Endodermal cell (in vitro differentiated cells): ENCODE results near the gene KLF7. TPM values are rescaled to one million over a fixed set of nuclear protein-coding genes. Genes with fewer than 3 reads are reported as not detected.
A peak's percentile ranks its signal among the peaks of the same experiment; 100 is the strongest.

Source experiments
- DNase-seq: peaks from one replicate; pipeline ENCODE4 v3.0.0-alpha.2; 2017
- H3K27ac ChIP-seq: 2 replicates; pipeline ENCODE4 v1.5.1; 2013; ENCODE audit warnings: mild to moderate bottlenecking, low read depth, low read length, moderate library complexity
- H3K27me3 ChIP-seq: 2 replicates; pipeline ENCODE4 v1.6.1; 2013; ENCODE audit warnings: mild to moderate bottlenecking, low read length, moderate library complexity; ENCODE audit not compliant: insufficient read depth, control insufficient read depth, poor library complexity, severe bottlenecking
- H3K36me3 ChIP-seq: 2 replicates; pipeline ENCODE4 v1.7.0; 2013; ENCODE audit warnings: mild to moderate bottlenecking, low read length, moderate library complexity; ENCODE audit not compliant: control insufficient read depth, insufficient read depth
- H3K4me1 ChIP-seq: one replicate; pipeline ENCODE4 v1.7.0; 2013; ENCODE audit warnings: low read length; ENCODE audit not compliant: control insufficient read depth, insufficient read depth
- H3K4me3 ChIP-seq: 2 replicates; pipeline ENCODE4 v1.5.1; 2013; ENCODE audit warnings: mild to moderate bottlenecking, low read length, moderate library complexity
- H3K9ac ChIP-seq: 2 replicates; pipeline ENCODE4 v1.6.1; 2013; ENCODE audit warnings: mild to moderate bottlenecking, low read length, moderate library complexity; ENCODE audit not compliant: poor library complexity, severe bottlenecking; ENCODE audit errors: extremely low read depth
- H3K9me3 ChIP-seq: 2 replicates; pipeline ENCODE4 v1.6.1; 2013; ENCODE audit warnings: mild to moderate bottlenecking, low read length, moderate library complexity; ENCODE audit not compliant: control insufficient read depth
- H3K27ac Mint-ChIP-seq: 2 replicates; pipeline ENCODE4 v1.8.0; 2020; ENCODE audit warnings: mixed read lengths
- H3K27me3 Mint-ChIP-seq: 2 replicates; pipeline ENCODE4 v1.8.0; 2021; ENCODE audit warnings: mild to moderate bottlenecking, mixed read lengths; ENCODE audit not compliant: insufficient read depth
- H3K36me3 Mint-ChIP-seq: 2 replicates; pipeline ENCODE4 v1.8.0; 2020; ENCODE audit warnings: low read depth, mixed read lengths
- H3K4me1 Mint-ChIP-seq: 2 replicates; pipeline ENCODE4 v1.8.0; 2020; ENCODE audit warnings: mixed read lengths
- H3K4me3 Mint-ChIP-seq: 2 replicates; pipeline ENCODE4 v1.8.0; 2020; ENCODE audit warnings: mild to moderate bottlenecking, moderate library complexity, mixed read lengths
- H3K9me3 Mint-ChIP-seq: 2 replicates; pipeline ENCODE4 v1.8.0; 2020; ENCODE audit warnings: mild to moderate bottlenecking, mixed read lengths
- CTCF ChIP-seq: fragments of 200-600 bp; sonication (generic); conservative IDR thresholded peaks from 2 replicates; pipeline ENCODE4 v1.5.0; 2021; ENCODE audit warnings: antibody characterized with exemption, mild to moderate bottlenecking
- WGBS, 2 experiments: methylation state at CpG; one replicate each; pipeline versions ENCODE4 v1.1.5 to v1.1.7; 2013; ENCODE audit warnings: missing lambda C conversion rate in 2 of 2, mixed read lengths in 1 of 2; ENCODE audit not compliant: insufficient coverage in 1 of 2, insufficient read length in 1 of 2; 5-methylcytosine and 5-hydroxymethylcytosine counted together
- total RNA-seq, 2 donors: library from RNA; stranded (reverse); fragmentation: NEBNext Ultra II Directional in 1 of 2; extraction: Animal tissue kit (Norgen Biotek cat#: 25700) in 1 of 2; gene quantifications; 2 replicates in 1 of 2; 3 replicates in 1 of 2; pipeline ENCODE4 v1.2.1, GENCODE V29; 2021

KLF7 gene
- total RNA-seq, 2 donors from 2014 or later = 27.4 to 27.8 TPM

GRCh38 chr2:207202645-207203044 is 36.9 kb upstream of the KLF7 start:
- WGBS, 2 experiments = 11 to 34% methylated on average over 3 to 4 of the region's 4 CpGs
- no peaks in the 10 kb centered on the region for H3K27me3 ChIP-seq
- H3K4me1 Mint-ChIP-seq = peaks cover 54% of the 10 kb centered on the region
- no peaks in the 10 kb centered on the region for H3K9me3 ChIP-seq
- no peaks in the 10 kb centered on the region for H3K9me3 Mint-ChIP-seq
- DNase-seq = peak; percentile 91
- no peaks in the 10 kb centered on the region for H3K36me3 ChIP-seq
- no peaks in the 10 kb centered on the region for H3K27me3 Mint-ChIP-seq
- H3K4me3 Mint-ChIP-seq = no peak overlapping the region
- no peaks in the 10 kb centered on the region for H3K36me3 Mint-ChIP-seq
- H3K27ac ChIP-seq = no peak overlapping the region
- no peak overlapping the region for H3K9ac ChIP-seq
- H3K4me1 ChIP-seq = peaks cover 35% of the 10 kb centered on the region
- no peak overlapping the region for H3K4me3 ChIP-seq
- no peak overlapping the region for H3K27ac Mint-ChIP-seq
- no peak for TF ChIP-seq CTCF

- H3K4me3 Mint-ChIP-seq = no peak overlapping the region
- Histone ChIP-seq H3K4me1 (peaks cover 35% of the 10 kb centered on the region), H3K9ac (no peak overlapping the region), H3K4me3 (no peak overlapping the region), H3K9me3 (no peaks in the 10 kb centered on the region), H3K36me3 (no peaks in the 10 kb centered on the region), H3K27me3 (no peaks in the 10 kb centered on the region), H3K27ac (no peak overlapping the region)
- no peak for DNase-seq
- no peak for TF ChIP-seq CTCF
- no peaks in the 10 kb centered on the region for H3K27me3 Mint-ChIP-seq
- H3K4me1 Mint-ChIP-seq = peaks cover 55% of the 10 kb centered on the region
- H3K9me3 Mint-ChIP-seq = no peaks in the 10 kb centered on the region
- WGBS, 2 experiments = 52 to 88% methylated on average over 1 to 2 of the region's 2 CpGs
- no peaks in the 10 kb centered on the region for H3K36me3 Mint-ChIP-seq
- no peak overlapping the region for H3K27ac Mint-ChIP-seq
Measured at GRCh38 chr2:207201416-207201815, 35.7 kb upstream of the KLF7 start.

GRCh38 chr2:207200136-207200535 is 34.4 kb upstream of the KLF7 start:
- Histone ChIP-seq H3K9me3 (no peaks in the 10 kb centered on the region), H3K4me1 (peaks cover 22% of the 10 kb centered on the region), H3K27ac (no peak overlapping the region), H3K27me3 (no peaks in the 10 kb centered on the region), H3K4me3 (no peak overlapping the region), H3K9ac (no peak overlapping the region), H3K36me3 (no peaks in the 10 kb centered on the region)
- Mint-ChIP-seq H3K27ac (no peak overlapping the region), H3K4me1 (peaks cover 49% of the 10 kb centered on the region), H3K9me3 (no peaks in the 10 kb centered on the region), H3K27me3 (no peaks in the 10 kb centered on the region), H3K36me3 (no peaks in the 10 kb centered on the region), H3K4me3 (no peak overlapping the region)
- WGBS, 2 experiments = 40 to 50% methylated on average over 7 to 8 of the region's 8 CpGs
- TF ChIP-seq CTCF = no peak
- peak; percentile 76 for DNase-seq
